IMR-90 (cell line): ENCODE measurements around the gene GALNT8. TPM values are rescaled to one million over a fixed set of nuclear protein-coding genes. Genes with fewer than 3 reads are reported as not detected.

Experiments used
- ATAC-seq: fragments of 200-7000 bp; cut with Tn5 transposase; 2 replicates; pipeline ENCODE4 v1.9.1; 2020; ENCODE audit warnings: low read depth, mild to moderate bottlenecking, moderate library complexity
- BruUV-seq: library from RNA; stranded (reverse); fragments of 400-500 nt; replicated peaks from 2 replicates; lab custom pipeline; 2021; lab: Mats Ljungman, UMichigan
- CTCF ChIA-PET: fragments of 300-600 bp; formaldehyde crosslinking; extraction: SDS; loops from one replicate; lab custom pipeline; 2021; ENCODE audit warnings: antibody characterized with exemption; lab: Yijun Ruan, JAX
- POLR2A ChIA-PET: fragments of 300-600 bp; sonication (Branson Sonifier 250); formaldehyde crosslinking; loops from one replicate; lab custom pipeline; 2022; ENCODE audit warnings: antibody characterized with exemption; ENCODE audit not compliant: unreplicated experiment; lab: Charles Lee
- DNase-seq: peaks from one replicate; pipeline ENCODE4 v3.0.0; 2013
- H2AFZ ChIP-seq: replicated peaks from 2 replicates; pipeline ENCODE3; 2013; ENCODE audit warnings: low read length, mild to moderate bottlenecking; ENCODE audit not compliant: poor library complexity
- H2AK5ac ChIP-seq: 2 replicates; pipeline ENCODE4 v1.6.1; 2013; ENCODE audit warnings: low read depth, low read length, inconsistent platforms
- H2AK9ac ChIP-seq: replicated peaks from 2 replicates; pipeline ENCODE3; 2013; ENCODE audit warnings: mild to moderate bottlenecking, low read depth, low read length, moderate library complexity; ENCODE audit not compliant: poor library complexity
- H2BK120ac ChIP-seq: 2 replicates; pipeline ENCODE4 v1.6.1; 2013; ENCODE audit warnings: low read depth, low read length, inconsistent platforms
- H2BK15ac ChIP-seq: 3 replicates; pipeline ENCODE4 v1.6.1; 2013; ENCODE audit warnings: low read depth, low read length, inconsistent platforms
- H2BK20ac ChIP-seq: 2 replicates; pipeline ENCODE4 v1.6.1; 2013; ENCODE audit warnings: low read depth, mild to moderate bottlenecking, inconsistent platforms, low read length, moderate library complexity
- H2BK5ac ChIP-seq: 2 replicates; pipeline ENCODE4 v1.6.1; 2013; ENCODE audit warnings: mild to moderate bottlenecking, low read depth, low read length, inconsistent platforms; ENCODE audit not compliant: poor library complexity, severe bottlenecking
- H3K14ac ChIP-seq: replicated peaks from 2 replicates; pipeline ENCODE4 v1.6.1; 2013; ENCODE audit warnings: low read depth, low read length, inconsistent platforms
- H3K18ac ChIP-seq: 2 replicates; pipeline ENCODE4 v1.6.1; 2013; ENCODE audit warnings: low read depth, low read length, control low read depth
- H3K23ac ChIP-seq: 2 replicates; pipeline ENCODE4 v1.6.1; 2013; ENCODE audit warnings: low read depth, low read length, inconsistent platforms
- H3K27ac ChIP-seq: 2 replicates; pipeline ENCODE4 v1.5.1; 2013; ENCODE audit warnings: mild to moderate bottlenecking, control low read depth, low read length; ENCODE audit not compliant: insufficient read depth
- H3K27me3 ChIP-seq: 2 replicates; pipeline ENCODE4 v1.6.1; 2013; ENCODE audit warnings: low read length; ENCODE audit not compliant: control insufficient read depth, insufficient read depth
- H3K36me3 ChIP-seq: 2 replicates; pipeline ENCODE4 v1.6.1; 2013; ENCODE audit warnings: low read length, mixed read lengths; ENCODE audit not compliant: control insufficient read depth, insufficient read depth
- H3K4ac ChIP-seq: 2 replicates; pipeline ENCODE4 v1.6.1; 2013; ENCODE audit warnings: low read depth, low read length, inconsistent platforms
- H3K4me1 ChIP-seq: 2 replicates; pipeline ENCODE4 v1.6.1; 2013; ENCODE audit warnings: low read length, mixed read lengths; ENCODE audit not compliant: control insufficient read depth, insufficient read depth
- H3K4me2 ChIP-seq: 2 replicates; pipeline ENCODE4 v1.6.1; 2013; ENCODE audit warnings: low read depth, mild to moderate bottlenecking, control low read depth, low read length, moderate library complexity
- H3K4me3 ChIP-seq: 2 replicates; pipeline ENCODE4 v1.5.1; 2013; ENCODE audit warnings: low read depth, mild to moderate bottlenecking, control low read depth, low read length, moderate library complexity; ENCODE audit not compliant: insufficient read depth
- H3K56ac ChIP-seq: 2 replicates; pipeline ENCODE4 v1.6.1; 2013; ENCODE audit warnings: low read length, inconsistent platforms; ENCODE audit not compliant: insufficient read depth; ENCODE audit errors: extremely low read depth
- H3K79me1 ChIP-seq, 2 experiments: 2 replicates each; pipeline ENCODE4 v1.6.1; 2013; ENCODE audit warnings: low read length in 2 of 2, inconsistent platforms in 1 of 2, low read depth in 1 of 2
- H3K9ac ChIP-seq: 2 replicates; pipeline ENCODE4 v1.6.1; 2013; ENCODE audit warnings: low read depth, low read length, control low read depth
- H3K9me1 ChIP-seq: 2 replicates; pipeline ENCODE4 v1.6.1; 2013; ENCODE audit warnings: low read length, inconsistent platforms; ENCODE audit not compliant: insufficient read depth
- H3K9me3 ChIP-seq: 2 replicates; pipeline ENCODE4 v1.6.1; 2013; ENCODE audit warnings: low read length; ENCODE audit not compliant: control insufficient read depth, insufficient read depth
- H4K20me1 ChIP-seq: 2 replicates; pipeline ENCODE4 v1.6.1; 2013; ENCODE audit warnings: low read length, inconsistent platforms; ENCODE audit not compliant: insufficient read depth
- H4K5ac ChIP-seq: 2 replicates; pipeline ENCODE4 v1.6.1; 2013; ENCODE audit warnings: mild to moderate bottlenecking, low read depth, low read length, control low read depth
- H4K8ac ChIP-seq, 2 experiments: 2 replicates each; pipeline ENCODE4 v1.6.1; 2013; ENCODE audit warnings: low read depth in 2 of 2, low read length in 2 of 2, control low read depth in 1 of 2, inconsistent platforms in 1 of 2
- H4K91ac ChIP-seq: 2 replicates; pipeline ENCODE4 v1.6.1; 2013; ENCODE audit warnings: low read depth, low read length, inconsistent platforms; ENCODE audit not compliant: insufficient read depth
- RAD21 ChIP-seq: IDR thresholded peaks from 2 replicates; pipeline ENCODE4 v1.6.1; 2012; ENCODE audit warnings: low read length, improper control_type of control experiment
- RFX5 ChIP-seq: IDR thresholded peaks from 2 replicates; pipeline ENCODE4 v1.8.0; 2012; ENCODE audit warnings: low read depth, mild to moderate bottlenecking, low read length, moderate library complexity
- WGBS, 2 experiments: methylation state at CpG; one replicate each; pipeline versions ENCODE4 v1.1.5 to v1.1.7; 2013; ENCODE audit warnings: missing lambda C conversion rate in 2 of 2; ENCODE audit not compliant: insufficient read length in 1 of 2; ENCODE audit errors: extremely low coverage in 2 of 2; 5-methylcytosine and 5-hydroxymethylcytosine counted together
- dilution Hi-C: fragments of 300-500 bp; cut with HindIII; formaldehyde crosslinking; loops from one replicate; pipeline ENCODE4 v1.14.3; 2018; ENCODE audit warnings: low sequenced_read_pairs; ENCODE audit not compliant: unreplicated experiment
- in situ Hi-C: fragments of 300-500 bp; cut with MboI; formaldehyde crosslinking; loops from 3 replicates; pipeline ENCODE4 v1.14.3; 2019; ENCODE audit warnings: low sequenced_read_pairs, inconsistent platforms, mixed read lengths
- intact Hi-C: fragments of 100-400 bp; cut with micrococcal nuclease; formaldehyde crosslinking; loops from 2 replicates; pipeline ENCODE4 v1.10.0; 2022
- polyA plus RNA-seq, 3 experiments: library from polyadenylated mRNA; depleted of rRNA; stranded (reverse); fragments of >200 nt; gene quantifications; 2 replicates each; pipeline ENCODE4 v1.2.3, GENCODE V29; 2012; ENCODE audit warnings: low replicate concordance in 1 of 3
- total RNA-seq: library from RNA; depleted of rRNA; stranded (reverse); fragments of >200 nt; gene quantifications from 2 replicates; pipeline ENCODE4 v1.2.3, GENCODE V29; 2012

The GALNT8 gene
- total and polyA plus RNA-seq, 2 of the 4 experiments (the other 2 are of a cell fraction) = not detected

GRCh38 chr12:4784404-4785054 is 64.3 kb downstream of the GALNT8 start:
- Histone ChIP-seq H2AFZ (no peak overlapping the region), H3K36me3 (no peaks in the 10 kb centered on the region), H3K56ac (no peak overlapping the region), H4K8ac (no peak overlapping the region), H2BK15ac (no peak overlapping the region), H3K9ac (no peak overlapping the region), H3K9me3 (no peaks in the 10 kb centered on the region; the same call in 1 of the 2 replicates), H3K9me1 (no peaks in the 10 kb centered on the region), H2BK120ac (no peak overlapping the region), H4K5ac (no peak overlapping the region), H3K4me3 (no peak overlapping the region), H3K4me1 (no peaks in the 10 kb centered on the region), H2AK9ac (no peak overlapping the region), H2BK5ac (no peak overlapping the region), H3K18ac (no peak overlapping the region), H3K79me1 (no peaks in the 10 kb centered on the region), H3K27ac (no peak overlapping the region), H3K23ac (no peak overlapping the region), H3K14ac (no peak overlapping the region), H3K4me2 (no peak overlapping the region), H3K4ac (no peak overlapping the region), H2BK20ac (no peak overlapping the region), H4K91ac (no peak overlapping the region), H3K27me3 (peaks cover 1% of the 10 kb centered on the region; the same call in 1 of the 2 replicates), H4K20me1 (no peaks in the 10 kb centered on the region), H2AK5ac (no peak overlapping the region)
- ChIA-PET POLR2A (no interaction called here), CTCF (no interaction called here)
- in situ Hi-C loops = no loop called here
- WGBS, 2 experiments = 42% methylated on average over 2 of the region's 7 CpGs; no CpG with 5 or more reads in 1 of the 2 experiments
- DNase-seq = no peak
- dilution Hi-C loops = no loop called here
- ATAC-seq = no peak
- intact Hi-C loops = no loop called here
- TF ChIP-seq RFX5 (no peak), RAD21 (no peak)
- BruUV-seq = no TSS peak
